ENCODE data around the gene NUBP1.

Gene NUBP1

DNA sequence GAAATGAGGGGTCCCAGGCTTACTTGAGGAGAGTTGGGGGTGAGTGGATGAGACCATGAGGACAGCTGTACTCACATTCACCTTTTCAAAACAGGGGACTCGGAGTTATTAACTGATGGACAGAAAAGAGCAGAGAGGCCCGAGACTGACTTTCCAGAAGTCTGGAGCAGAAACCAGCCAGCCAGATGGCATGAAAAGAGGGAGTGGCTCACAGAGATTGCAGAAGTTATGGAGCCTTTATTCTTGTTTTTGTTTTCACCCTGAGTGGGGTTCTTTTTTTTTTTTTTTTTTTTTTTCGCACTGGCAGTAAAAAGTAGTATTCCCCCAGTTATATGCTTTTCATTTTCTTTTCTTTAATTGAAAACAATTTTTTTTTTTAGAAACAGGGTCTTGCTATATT, 56.1 kb downstream of the NUBP1 start:
- DNase-seq = no peak

DNA sequence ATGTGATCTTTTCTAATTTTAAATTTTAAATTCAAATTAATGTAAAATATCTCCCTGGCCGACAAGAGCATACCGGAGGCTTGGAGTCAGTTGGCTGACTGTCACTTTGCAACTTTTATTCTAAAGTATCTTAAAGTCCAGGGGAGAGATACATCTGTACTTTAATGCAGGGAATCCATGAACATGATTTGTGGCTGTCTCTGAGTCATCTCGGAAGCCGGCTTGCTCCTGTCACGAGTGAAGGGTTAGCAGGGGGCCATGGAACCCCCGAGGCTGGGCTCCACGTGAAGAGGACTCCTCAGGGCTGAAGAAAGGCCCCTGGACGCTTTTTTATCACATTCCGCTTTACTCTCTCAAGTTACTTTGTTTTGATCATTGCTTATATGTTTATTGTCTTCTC, 61.7 kb downstream of the NUBP1 start:
- DNase-seq = no peak

DNA sequence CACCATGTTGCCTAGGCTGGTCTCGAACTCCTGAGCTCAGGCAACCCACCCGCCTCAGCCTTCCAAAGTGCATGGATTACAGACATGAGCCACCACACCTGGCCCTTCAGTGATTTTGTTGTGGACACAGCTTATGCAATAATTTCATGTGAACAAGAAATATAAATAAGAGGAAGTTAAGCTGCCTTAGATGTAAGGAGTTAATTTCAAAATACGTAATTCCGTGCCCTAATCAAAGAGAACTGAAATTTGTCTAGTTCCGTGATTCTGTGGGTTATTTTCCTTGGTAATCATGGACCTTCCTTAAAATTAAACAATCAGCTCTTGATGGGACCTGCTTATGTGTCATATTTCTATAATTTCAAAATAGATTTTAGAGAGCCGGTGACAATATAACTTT, 63.1 kb downstream of the NUBP1 start:
- DNase-seq = no peak

DNA sequence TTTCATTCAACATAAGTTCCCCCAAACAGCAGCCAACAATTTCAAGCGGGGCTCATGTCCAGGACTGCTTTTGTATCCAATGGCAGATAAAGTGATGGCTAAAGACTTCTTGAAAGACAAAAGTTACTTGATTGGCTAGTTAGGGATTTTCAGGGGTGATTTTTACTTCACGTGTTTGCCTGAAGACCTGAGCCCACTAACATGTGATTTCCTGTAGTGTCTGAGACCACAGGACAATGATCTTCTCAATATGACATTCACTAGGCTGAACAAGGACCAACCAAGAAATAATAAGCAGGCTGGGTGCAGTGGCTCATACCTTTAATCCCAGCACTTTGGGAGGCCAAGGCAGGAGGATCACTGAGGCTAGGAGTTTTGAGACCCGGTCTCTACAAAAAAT, 64.6 kb downstream of the NUBP1 start:
- DNase-seq = no peak

DNA sequence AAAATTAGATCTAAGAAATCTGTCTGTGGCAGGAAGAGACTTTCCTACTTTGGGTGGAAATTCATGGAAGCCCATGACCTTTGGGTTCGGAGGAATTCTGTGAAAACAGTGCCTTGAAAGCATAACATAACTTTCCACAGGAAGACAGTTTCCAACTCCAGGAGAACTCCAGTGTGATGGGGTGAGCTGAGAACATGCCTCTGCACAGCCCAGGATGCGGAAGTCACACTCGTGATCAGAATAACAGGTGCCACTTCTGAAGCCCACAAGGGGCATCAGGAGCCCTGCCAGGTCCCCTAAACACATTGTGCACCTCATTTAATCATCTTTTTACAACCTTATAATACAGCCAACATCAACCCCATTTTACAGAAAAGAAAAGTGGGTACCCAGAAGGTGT, 65.2 kb downstream of the NUBP1 start:
- no peak for DNase-seq

DNA sequence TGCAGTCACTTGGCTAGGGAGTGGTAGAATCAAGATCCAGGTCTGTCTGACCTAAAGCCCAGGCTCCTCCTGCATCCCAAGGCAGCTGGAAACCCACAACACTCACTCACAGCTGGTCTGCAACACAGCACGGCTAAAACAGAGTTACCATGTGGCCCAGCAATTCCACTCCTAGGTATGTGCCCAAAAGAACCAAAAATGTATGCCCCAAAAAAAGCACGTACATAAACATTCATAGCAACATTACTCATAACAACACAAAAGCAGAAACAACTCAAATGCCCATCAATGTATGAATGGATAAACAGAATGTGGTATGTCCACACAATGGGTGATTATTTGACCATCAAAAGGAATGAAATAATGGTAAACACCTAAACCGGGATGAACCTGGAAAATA, 66.1 kb downstream of the NUBP1 start:
- DNase-seq = no peak

DNA sequence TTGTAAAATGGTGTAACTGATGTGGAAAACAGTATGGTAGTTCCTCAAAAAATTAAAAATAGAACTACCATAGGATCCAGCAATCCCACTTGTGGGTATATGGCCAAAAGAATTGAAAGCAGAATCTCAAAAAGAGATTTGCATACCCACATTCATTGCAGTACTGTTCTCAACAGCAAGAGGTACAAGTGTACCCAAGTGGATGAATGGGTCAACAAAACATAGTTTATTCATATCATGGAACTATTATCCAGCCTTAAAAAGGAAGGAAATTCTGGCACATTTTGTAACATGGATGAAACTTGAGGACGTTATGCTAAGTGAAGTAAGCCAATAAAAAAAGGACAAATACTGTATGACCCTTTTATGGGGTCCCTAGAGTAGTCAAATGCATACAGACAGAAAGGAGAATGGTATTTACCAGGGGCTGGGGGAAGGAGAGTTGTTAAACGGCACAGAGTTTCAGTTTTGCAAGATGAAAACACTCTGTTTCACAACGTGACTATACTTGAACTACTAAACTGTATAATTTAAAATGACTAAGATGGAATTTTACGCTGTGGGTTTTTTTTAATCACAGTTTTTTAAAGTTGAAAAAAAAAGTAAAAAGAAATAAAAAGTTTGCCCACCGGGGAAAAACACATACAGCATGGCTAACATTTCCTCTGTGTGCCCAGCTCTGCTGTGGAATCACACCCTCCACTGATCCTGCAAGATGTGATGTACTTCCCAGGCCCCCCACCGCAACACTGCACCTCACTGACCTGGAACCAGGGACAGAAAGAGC, 68.9 kb downstream of the NUBP1 start:
- DNase-seq = no peak

GRCh38 chr16:10813099-10813455, 69.4 kb downstream of the NUBP1 start:
- DNase-seq = no peak

GRCh38 chr16:10817514-10817913, 73.9 kb downstream of the NUBP1 start:
- no peak for DNase-seq

DNA sequence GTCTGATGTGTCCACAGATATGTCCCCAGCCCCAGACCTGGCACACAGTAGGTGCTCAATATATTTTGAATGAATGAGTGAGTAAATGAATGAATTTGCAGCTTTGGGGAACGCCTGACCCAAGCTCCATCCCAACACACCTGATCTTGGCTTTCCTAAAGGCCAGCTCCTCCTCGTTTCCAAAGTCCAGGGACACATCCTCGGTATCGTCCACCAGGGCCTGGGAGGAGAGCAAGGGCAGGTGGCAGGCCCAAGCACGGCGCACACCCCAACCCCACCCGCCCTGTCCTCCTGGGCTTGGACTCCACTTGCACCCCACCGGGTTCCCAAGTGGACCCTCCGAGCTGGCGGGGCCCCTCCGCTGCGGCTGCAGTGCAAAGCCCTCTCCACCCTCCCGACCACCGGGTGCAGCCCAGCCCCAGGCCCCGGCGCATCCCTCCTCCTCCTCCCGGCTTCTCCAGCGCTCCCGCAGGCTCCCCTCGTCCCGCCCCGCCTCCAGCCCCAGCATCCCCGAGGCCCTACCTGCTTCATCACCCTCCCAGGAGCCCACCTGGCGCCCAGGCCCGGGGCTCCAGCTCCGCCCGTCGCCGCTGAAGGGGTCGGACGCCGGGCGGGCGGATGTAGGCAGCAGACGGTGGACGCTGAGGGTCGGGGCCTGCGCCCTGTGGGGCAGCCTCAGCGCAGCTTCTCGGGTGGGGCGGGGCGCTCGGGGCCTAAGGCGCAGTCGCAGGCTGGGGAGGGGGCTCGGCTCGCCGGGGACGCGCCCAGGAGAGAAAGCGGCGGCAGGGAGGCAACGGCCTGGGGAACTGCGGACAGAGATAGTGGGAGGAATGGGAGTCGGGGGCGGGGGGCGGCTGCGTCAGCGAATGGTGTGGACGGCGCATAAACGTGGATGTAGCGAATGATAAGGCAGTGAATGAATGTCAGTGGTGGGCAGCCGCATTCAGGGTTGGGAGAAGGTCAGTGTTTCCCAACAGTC, 74.6 kb downstream of the NUBP1 start, which contains the start of gene TVP23A:
TSS of gene TVP23A (minus strand) at position 832 of the 979 bp plus-strand sequence. CDS start at position 531, 301 bp downstream.
- DNase-seq = peak; percentile 58

All from right kidney (tissue), 1 donor.